Measurements from ENCODE around the gene NDUFS8.

NDUFS8 gene

GRCh38 chr11:68077617-68078582 is 47.4 kb downstream of the NDUFS8 start:
- no peak for DNase-seq (ENCODE audit: low read depth)

- DNase-seq (ENCODE audit: low read depth): no peak
Measured at GRCh38 chr11:68080860-68081259, 50.4 kb downstream of the NDUFS8 start.

- DNase-seq (ENCODE audit: low read depth): no peak
Measured at GRCh38 chr11:68081691-68082090, 51.2 kb downstream of the NDUFS8 start.

GRCh38 chr11:68082481-68082880 is 52.0 kb downstream of the NDUFS8 start:
- DNase-seq (ENCODE audit: low read depth): no peak

- no peak for DNase-seq (ENCODE audit: low read depth)
Measured at GRCh38 chr11:68083517-68083916, 53.0 kb downstream of the NDUFS8 start.
